Measurements from ENCODE around the gene DZIP1.
"Not testable (repeated sequence)": the region's sequence is repeated elsewhere in the genome, so short reads cannot be mapped to it uniquely, and the experiment has no call there.

The DZIP1 gene

GRCh38 chr13:95676762-95677563 is 32.5 kb upstream of the DZIP1 start, which contains the start of gene DNAJC3:
Gene DNAJC3, plus strand, starts transcription at chr13:95677139. Its CDS starts 117 bp downstream, at chr13:95677256.
- peak; percentile 99 for DNase-seq (ENCODE audit: low read depth)
- no peak for TF ChIP-seq CTCF (conservative IDR thresholded peaks at IDR 0.05; ENCODE audit: low read depth, low read length)
- H3K4me3 ChIP-seq (ENCODE audit: low read depth, low read length): peak within 1 kb of the TSS; percentile 89

GRCh38 chr13:95676105-95676761 is 31.7 kb upstream of the DZIP1 start:
- TF ChIP-seq CTCF (conservative IDR thresholded peaks at IDR 0.05; ENCODE audit: low read depth, low read length): no peak
- DNase-seq (ENCODE audit: low read depth): peak; percentile 59
- peak overlapping the region; percentile 89 for H3K4me3 ChIP-seq (ENCODE audit: low read depth, low read length)

- no peak for DNase-seq (ENCODE audit: low read depth)
- no peak overlapping the region for H3K4me3 ChIP-seq (ENCODE audit: low read depth, low read length)
- TF ChIP-seq CTCF (conservative IDR thresholded peaks at IDR 0.05; ENCODE audit: low read depth, low read length): no peak
Measured at GRCh38 chr13:95671597-95671996, 27.1 kb upstream of the DZIP1 start.

- DNase-seq (ENCODE audit: low read depth): not testable (repeated sequence)
Measured at GRCh38 chr13:95667235-95667634, 22.7 kb upstream of the DZIP1 start.

GRCh38 chr13:95660981-95661581 is 16.6 kb upstream of the DZIP1 start:
- peak; percentile 52 for TF ChIP-seq CTCF (conservative IDR thresholded peaks at IDR 0.05; ENCODE audit: low read depth, low read length)
- DNase-seq (ENCODE audit: low read depth): peak; percentile 71
- H3K4me3 ChIP-seq (ENCODE audit: low read depth, low read length): no peak overlapping the region

More at GRCh38 chr13:95667235-95667634, 22.7 kb upstream of the DZIP1 start:
- not testable (repeated sequence) for H3K4me3 ChIP-seq (ENCODE audit: low read depth, low read length)

- no peak for TF ChIP-seq CTCF (conservative IDR thresholded peaks at IDR 0.05; ENCODE audit: low read depth, low read length)
- no peak for DNase-seq (ENCODE audit: low read depth)
- H3K4me3 ChIP-seq (ENCODE audit: low read depth, low read length): no peak overlapping the region
Measured at GRCh38 chr13:95659500-95659899, 15.0 kb upstream of the DZIP1 start.

- no peak overlapping the region for H3K4me3 ChIP-seq (ENCODE audit: low read depth, low read length)
- TF ChIP-seq CTCF (conservative IDR thresholded peaks at IDR 0.05; ENCODE audit: low read depth, low read length): no peak
- no peak for DNase-seq (ENCODE audit: low read depth)
Measured at GRCh38 chr13:95656386-95657015, 12.0 kb upstream of the DZIP1 start.
